GM19455 (cell line): ENCODE measurements around the gene POLR3A.
A peak's percentile ranks its signal among the peaks of the same experiment; 100 is the strongest.
"Not testable (repeated sequence)": the region's sequence is repeated elsewhere in the genome, so short reads cannot be mapped to it uniquely, and the experiment has no call there.

Experiments used
- ATAC-seq: cut with Tn5 transposase; IDR thresholded peaks from one replicate; pipeline ENCODE4 v1.9.1; 2021; ENCODE audit not compliant: unreplicated experiment

POLR3A gene

DNA sequence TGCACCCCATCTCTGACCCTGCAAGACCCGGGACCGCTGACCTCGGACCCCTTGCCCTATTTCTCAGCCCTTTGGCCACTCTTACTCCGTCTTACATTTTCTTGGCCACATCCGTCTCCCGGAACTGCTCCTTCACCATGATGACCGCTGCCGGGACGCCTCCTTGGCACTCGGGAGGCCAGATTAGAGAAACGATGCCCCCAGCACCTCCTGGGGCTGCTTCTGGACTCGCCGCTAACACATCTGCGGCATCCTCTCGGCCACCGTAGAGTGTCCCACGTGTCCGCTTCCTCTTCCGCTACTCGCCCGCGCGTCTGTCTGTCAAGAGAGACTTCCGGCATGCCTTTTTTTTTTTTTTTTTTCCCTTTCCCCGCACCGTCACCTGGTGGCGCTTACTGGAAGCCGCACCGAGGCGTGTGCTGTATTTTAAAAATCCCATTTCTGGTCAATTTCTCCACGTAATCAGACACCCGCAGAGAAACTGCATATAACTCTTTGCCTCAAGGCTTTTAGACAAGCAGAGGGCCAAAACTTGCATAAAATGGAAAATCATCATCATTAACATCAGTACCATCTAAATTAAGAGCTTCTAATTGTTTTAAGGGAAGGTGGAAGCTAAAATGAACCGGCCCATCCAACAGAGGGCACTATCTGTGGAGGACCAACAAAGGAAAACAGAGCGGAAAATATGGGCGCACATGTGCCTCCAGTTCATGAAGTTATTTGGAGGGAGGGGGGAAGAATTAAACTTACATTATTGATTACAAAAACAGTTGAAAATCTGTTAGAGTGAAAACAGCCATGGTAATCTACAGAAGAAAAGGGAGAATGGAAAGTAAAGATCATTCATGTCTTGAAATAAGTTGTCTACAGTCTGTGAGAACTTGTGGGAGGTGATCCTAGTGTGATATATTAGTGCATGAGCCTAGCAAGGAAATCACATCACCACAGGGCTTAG is at the start of gene POLR3A:
TSS of gene POLR3A (minus strand) at position 247 of the 958 bp plus-strand sequence. CDS start at position 139, 108 bp downstream.
- ATAC-seq, result peak; percentile 40

DNA sequence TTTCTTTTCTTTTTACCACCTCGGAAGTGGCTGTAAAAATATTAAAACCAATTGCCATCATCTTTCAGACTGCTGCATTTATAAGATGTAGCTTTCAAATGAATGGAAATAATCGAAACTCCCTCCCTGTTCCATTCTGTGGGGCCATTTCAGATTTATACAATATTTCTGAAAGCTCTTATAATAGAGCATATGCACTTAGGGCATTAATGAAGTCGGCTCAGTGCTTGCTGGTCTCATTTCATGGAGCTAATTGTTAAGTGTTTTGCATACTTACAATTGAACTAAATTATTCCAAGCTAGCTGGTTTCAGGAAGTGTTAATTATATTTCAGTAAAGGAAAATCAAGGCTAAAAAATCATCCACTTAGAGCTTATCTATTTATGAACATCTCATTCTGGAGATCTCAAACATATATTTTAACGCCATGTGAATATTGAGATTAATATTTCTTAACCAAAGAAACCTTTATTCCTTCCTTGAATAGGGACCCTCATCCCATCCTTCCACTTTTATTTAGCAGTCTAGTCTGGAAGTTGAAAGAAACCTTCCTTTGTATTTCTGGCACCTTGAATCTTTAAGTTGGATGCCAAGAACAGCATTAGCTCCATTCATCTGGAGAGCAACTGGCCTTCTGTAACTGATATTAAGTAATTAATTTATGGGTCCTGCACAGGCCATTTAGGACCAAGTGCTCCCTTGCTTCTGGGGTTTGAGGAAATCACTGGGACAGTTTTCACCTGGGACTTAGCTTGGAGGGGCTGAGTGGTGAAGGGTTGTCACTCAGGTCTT is 49.4 kb upstream of the POLR3A start:
- ATAC-seq, result no peak

DNA sequence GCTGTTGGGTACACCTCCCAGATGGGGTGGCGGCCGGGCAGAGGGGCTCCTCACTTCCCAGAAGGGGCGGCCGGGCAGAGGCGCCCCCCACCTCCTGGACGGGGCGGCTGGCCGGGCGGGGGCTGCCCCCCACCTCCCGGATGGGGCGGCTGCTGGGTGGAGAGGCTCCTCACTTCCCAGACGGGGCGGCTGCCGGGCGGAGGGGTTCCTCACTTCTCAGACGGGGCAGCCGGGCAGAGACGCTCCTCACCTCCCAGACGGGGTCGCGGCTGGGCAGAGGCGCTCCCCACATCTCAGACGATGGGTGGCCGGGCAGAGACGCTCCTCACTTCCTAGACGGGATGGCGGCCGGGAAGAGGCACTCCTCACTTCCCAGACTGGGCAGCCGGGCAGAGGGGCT is 46.5 kb upstream of the POLR3A start:
- ATAC-seq, result not testable (repeated sequence)

GRCh38 chr10:78072504-78072903 is 43.2 kb upstream of the POLR3A start:
- no peak for ATAC-seq

DNA sequence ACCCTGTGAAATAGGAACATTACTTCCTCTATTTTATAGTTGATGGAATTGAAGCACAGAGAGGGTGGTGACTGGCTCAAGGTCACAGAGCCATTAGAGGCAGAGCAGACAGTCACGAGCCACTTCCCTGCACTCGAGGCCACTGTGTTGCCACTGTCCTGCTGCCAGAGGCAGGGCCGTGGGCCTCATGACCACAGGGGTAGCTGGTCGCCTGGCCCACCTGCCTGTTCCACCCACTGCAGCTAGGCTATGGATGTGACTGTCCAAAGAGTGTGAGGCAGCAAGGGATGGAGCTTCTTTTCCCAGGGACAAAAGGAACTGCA is 42.5 kb upstream of the POLR3A start:
- ATAC-seq, result no peak

- no peak for ATAC-seq
Observed at GRCh38 chr10:78071140-78071856, 42.0 kb upstream of the POLR3A start.

DNA sequence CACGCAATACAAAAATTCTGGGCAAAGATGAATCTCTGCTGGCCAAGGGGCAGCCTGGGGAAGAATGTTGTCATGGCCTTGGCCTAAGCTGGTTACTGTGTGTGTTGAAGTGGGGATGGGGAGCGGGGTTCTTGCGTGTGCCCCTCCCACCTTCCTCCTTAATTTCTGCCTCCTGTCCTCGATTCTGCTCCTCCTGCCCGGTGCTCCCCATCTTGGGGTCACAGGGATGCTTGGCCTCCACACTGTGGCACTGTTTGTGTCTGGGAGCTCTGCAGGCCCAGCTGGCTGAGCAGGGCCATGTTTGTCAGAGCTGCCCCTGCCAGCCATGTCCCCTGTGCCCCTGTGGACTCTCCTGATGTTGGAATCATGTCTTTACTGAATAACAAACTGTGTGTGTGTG is 41.4 kb upstream of the POLR3A start:
- no peak for ATAC-seq

GRCh38 chr10:78070064-78070463 is 40.7 kb upstream of the POLR3A start:
- not testable (repeated sequence) for ATAC-seq

- ATAC-seq, result no peak
Observed at GRCh38 chr10:78069151-78069550, 39.8 kb upstream of the POLR3A start.

DNA sequence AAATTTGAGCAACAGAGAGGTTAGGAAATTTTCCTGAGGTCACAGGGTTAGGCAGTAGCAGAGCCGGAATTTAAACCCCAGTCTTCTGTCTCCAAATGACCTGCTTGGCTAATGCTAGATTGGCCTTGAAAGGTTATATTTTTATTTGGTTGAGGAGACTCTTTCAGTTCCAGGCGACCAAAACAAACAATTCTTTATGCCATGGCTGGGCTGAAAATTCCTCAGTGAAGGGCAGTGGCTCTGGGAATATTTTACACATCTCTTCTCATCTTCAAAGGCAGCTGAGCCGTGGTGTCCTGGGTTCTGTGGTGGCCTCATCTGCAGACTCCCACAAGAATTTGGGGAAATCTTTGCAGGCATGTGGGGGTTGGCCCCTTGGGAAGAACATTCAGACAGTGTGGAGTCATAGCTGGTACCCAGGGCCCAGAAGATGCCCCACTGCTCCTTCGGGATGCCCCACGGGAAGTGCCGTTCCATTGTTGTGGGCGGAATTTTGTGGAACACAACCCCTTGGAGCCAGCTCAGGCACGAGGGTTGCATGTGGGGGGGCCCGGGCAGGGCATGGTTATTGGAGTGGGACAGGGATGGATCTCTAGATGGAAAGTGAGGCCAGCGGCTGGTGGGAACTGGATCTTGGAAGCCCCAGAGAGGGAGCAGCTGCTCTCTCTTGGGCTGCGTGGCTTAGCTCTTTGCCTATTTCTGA is 37.6 kb upstream of the POLR3A start:
- no peak for ATAC-seq

DNA sequence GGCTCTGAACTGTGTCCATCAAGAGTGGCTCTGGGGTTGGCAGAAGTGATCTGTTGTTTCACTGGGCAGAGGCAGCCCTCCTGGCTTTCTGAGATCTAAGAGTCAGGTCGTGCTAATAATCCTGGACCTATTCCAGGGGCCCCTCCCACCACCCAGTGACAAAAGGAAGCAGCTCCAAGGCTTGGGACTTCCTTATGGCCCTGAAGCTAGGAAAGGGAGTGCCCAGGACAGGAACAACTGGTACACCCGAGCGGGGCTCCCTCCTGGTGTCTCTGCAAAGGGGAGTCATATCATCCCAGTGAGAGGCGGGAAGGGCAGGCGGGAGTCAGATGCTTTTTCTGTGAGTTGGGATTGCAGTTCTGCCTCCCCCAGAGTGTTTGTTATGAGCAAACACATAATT is 36.7 kb upstream of the POLR3A start:
- ATAC-seq, result no peak

GRCh38 chr10:78065611-78066010 is 36.3 kb upstream of the POLR3A start:
- no peak for ATAC-seq

DNA sequence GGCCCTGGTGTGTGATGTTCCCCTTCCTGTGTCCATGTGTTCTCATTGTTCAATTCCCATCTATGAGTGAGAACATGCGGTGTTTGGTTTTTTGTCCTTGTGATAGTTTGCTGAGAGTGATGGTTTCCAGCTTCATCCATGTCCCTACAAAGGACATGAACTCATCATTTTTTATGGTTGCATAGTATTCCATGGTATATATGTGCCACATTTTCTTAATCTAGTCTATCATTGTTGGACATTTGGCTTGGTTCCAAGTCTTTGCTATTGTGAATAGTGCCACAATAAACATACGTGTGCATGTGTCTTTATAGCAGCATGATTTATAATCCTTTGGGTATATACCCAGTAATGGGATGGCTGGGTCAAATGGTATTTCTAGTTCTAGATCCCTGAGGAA is 35.6 kb upstream of the POLR3A start:
- ATAC-seq, result not testable (repeated sequence)

GRCh38 chr10:78063236-78063635 is 33.9 kb upstream of the POLR3A start:
- no peak for ATAC-seq

DNA sequence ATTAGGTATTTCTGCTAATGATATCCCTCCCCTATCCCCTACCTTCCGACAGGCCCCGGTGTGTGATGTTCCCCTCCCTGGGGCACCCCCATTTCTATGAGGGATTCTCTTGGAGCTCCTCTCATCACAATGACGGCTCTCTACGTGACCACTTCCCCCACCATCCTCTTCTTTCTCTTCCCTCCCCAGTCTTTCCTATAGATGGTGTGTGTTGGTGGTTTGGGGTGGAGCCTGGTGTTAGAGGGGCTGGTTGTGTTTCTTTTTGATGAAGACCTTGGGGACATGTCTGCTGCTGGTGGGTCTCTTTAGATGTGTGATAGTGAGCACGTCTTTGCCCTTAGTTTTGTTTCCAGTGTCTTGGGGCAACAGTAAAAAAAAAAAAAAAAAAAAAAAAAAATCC is 33.0 kb upstream of the POLR3A start:
- ATAC-seq, result no peak

DNA sequence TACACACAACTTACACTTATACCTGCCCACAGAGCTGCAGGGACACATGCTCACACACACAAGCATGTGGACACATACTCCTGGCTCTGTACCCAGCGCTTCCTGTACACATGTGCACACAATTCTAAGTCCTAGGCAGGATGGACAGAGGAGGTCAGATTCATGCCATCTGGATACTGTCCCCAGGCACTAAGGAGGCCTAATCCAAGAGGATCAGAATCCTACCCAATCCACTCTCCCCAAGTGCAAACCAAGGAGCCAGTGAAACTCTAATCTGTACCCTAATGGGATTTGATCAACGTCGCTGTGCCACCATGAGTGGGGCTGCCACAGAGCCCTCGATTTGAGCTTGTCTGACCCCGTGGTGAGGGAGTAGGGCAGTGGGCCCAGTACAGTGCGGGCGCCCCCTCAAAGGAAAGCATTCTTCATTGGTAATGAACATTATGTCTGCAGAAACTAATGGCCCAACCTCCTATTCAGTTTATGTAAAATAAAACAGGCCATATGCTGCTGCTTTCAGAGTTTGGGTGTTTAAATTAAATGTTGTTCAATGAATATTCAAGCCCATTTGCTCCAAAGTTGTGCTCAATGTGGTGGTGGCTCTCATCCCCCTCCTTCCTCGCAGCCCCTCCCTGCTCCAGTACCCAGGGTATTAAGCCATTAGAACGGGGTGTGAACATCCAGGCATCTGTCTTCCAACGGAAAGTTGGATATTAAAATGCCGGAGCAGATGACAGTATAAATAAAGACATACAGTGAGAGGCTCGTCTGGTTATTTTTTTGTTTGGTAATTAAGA is 30.8 kb upstream of the POLR3A start:
- ATAC-seq, result no peak

DNA sequence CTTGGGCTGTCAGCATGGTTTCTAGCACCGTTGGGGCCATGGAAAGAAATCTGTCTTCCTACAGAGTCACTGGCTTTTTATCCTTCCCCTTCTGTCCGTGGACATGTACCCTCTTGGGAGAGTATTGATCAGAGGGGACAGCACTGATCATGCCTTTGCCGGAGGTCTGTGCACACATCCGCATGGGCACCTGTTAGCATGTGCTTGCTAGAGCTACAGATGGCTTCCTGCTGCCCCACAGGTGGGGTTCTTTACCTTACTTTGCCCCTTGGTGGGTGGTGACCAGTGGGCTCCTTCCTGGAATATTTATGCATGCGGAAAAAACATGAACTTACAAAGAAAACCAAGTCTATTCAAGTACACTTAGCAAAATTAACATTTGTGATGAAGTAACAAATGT is 29.2 kb upstream of the POLR3A start:
- no peak for ATAC-seq

GRCh38 chr10:78053211-78053868 is 24.0 kb upstream of the POLR3A start:
- ATAC-seq, result no peak

- no peak for ATAC-seq
Observed at GRCh38 chr10:78049851-78050250, 20.5 kb upstream of the POLR3A start.
